SU-DHL-6 (cell line): ENCODE results near the gene MYO1D.

Experiments used
- EZH2phosphoT487 ChIP-seq: fragments of 200-600 bp; sonication (generic), shearing (Covaris generic); conservative IDR thresholded peaks from 2 replicates; pipeline ENCODE4 v1.6.1; 2018; ENCODE audit warnings: mild to moderate bottlenecking, antibody characterized with exemption, low read length, moderate library complexity, mixed read lengths
- TF ChIP-seq, protein P1 (sequence below): fragments of 200-600 bp; sonication (generic); IDR thresholded peaks from one replicate; pipeline ENCODE4 v1.5.1; 2017; ENCODE audit warnings: antibody characterized with exemption, mild to moderate bottlenecking, low read length, moderate library complexity; ENCODE audit not compliant: insufficient read depth, poor library complexity, severe bottlenecking

DNA sequence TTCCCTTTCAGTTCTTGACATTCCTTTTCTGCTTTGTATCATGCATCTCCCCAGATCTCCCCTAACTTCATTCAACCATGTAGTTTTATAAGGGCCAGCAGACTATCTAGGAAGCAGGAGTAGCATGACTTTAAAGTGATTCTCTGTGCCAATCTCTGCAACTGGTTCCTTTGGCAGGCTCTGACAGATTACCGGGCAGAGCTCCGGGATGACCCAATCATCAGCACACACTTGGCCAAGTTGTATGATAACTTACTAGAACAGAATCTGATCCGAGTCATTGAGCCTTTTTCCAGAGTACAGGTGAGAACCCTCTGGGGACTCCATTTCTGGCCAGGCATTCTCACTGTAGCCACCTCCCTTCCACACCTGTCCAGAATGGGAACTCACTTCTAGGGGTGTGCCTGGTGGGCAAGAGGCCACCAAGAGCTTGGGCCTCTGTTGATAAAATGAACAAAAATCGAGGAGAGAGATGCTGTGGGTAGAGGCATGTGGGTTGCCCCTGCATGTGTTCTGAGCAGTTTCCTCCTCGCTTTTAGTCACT is 397.8 kb downstream of the MYO1D start:
- TF ChIP-seq, protein P1, sequence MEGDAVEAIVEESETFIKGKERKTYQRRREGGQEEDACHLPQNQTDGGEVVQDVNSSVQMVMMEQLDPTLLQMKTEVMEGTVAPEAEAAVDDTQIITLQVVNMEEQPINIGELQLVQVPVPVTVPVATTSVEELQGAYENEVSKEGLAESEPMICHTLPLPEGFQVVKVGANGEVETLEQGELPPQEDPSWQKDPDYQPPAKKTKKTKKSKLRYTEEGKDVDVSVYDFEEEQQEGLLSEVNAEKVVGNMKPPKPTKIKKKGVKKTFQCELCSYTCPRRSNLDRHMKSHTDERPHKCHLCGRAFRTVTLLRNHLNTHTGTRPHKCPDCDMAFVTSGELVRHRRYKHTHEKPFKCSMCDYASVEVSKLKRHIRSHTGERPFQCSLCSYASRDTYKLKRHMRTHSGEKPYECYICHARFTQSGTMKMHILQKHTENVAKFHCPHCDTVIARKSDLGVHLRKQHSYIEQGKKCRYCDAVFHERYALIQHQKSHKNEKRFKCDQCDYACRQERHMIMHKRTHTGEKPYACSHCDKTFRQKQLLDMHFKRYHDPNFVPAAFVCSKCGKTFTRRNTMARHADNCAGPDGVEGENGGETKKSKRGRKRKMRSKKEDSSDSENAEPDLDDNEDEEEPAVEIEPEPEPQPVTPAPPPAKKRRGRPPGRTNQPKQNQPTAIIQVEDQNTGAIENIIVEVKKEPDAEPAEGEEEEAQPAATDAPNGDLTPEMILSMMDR, result no peak
- TF ChIP-seq EZH2phosphoT487, result no peak
